NCI-H187 treated with DMSO at 0.1 percent for 48 hours (cell line): Measurements from ENCODE around the gene MAP3K6.
A peak's percentile ranks its signal among the peaks of the same experiment; 100 is the strongest.

Experiments
- DNase-seq: peaks from one replicate; lab custom pipeline; 2025; lab: John Stamatoyannopoulos, UW

Gene MAP3K6

DNA sequence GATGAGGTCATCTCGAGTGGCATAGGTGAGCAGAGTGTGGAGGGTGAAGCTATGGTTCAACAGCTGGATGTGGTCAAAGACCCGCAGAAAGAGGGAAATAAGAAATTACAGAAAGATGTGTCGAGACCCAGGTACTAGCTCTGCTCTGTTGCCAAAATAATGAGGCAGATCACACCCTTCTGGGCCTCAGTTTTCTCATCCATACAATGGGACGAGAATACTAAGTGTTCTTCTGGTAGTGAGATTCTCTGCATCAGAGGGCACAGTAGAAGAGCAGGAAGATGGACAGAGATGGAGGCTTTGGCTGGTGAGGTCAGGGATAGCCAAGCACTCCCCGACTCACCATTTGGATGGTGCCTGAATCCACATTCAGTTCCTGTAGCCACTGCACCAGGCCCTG is 11.1 kb downstream of the MAP3K6 start:
- DNase-seq: no peak

DNA sequence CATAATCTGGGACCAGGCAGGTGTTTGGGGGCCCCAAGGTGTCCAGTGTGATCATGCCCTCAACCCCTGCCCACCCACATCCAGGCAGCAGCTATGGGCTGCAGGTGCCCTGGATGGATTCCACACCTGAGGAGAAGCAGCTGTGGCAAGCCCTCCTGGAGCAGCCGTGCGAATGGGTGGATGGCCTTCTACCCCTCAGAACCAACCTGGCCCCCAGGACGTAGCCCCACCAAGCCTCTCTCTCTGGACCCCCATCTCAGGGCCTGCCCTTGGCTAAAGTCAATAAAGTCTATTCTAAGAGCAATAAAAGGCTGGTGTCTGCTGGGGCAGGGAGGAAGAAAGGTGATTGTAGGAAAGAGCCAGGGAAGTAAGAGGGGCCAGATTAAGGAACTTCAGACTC is 13.1 kb downstream of the MAP3K6 start:
- no peak for DNase-seq

DNA sequence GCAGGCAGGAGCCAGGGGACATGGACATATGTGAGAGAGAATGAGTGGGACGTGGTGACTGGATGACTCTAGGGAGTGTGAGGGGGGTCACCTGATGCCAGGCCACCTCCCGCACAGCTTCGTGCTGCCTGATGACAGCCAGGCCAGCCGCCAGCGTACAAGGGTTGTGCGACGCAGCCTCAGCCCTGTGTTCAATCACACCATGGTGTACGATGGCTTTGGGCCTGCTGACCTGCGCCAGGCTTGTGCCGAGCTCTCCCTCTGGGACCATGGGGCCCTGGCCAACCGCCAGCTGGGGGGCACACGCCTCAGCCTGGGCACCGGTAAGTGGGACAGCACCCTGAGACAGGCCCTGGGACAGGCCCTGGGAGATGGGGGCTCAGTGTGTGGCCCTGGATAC is 13.6 kb downstream of the MAP3K6 start:
- DNase-seq: no peak

DNA sequence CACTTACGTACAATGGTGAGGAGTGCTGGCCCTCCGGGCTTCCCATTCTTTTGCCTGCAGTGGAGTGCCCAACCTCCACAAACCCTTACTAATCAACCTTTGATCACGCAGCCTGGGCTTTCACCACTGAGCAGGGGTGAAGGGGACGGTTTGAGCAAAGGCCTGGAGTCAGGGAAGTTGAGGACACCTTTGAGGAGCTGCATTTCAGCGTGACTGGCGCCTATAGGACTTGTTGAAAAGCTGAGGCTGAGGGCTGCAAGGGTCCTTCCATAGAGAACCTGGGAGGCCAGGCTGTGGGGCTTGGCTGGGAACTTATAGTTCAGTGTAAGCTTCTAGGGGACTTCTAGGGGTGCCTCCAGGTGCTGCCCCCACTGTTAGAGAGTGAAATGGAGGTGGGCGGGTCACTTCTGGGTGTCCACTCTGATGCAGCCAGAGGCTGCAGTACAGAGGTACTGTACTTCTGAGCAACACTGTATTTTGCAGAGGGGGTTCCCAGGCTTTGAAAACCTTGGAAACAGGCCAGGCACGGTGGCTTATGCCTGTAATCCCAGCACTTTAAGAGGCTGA is 15.1 kb downstream of the MAP3K6 start:
- no peak for DNase-seq

DNA sequence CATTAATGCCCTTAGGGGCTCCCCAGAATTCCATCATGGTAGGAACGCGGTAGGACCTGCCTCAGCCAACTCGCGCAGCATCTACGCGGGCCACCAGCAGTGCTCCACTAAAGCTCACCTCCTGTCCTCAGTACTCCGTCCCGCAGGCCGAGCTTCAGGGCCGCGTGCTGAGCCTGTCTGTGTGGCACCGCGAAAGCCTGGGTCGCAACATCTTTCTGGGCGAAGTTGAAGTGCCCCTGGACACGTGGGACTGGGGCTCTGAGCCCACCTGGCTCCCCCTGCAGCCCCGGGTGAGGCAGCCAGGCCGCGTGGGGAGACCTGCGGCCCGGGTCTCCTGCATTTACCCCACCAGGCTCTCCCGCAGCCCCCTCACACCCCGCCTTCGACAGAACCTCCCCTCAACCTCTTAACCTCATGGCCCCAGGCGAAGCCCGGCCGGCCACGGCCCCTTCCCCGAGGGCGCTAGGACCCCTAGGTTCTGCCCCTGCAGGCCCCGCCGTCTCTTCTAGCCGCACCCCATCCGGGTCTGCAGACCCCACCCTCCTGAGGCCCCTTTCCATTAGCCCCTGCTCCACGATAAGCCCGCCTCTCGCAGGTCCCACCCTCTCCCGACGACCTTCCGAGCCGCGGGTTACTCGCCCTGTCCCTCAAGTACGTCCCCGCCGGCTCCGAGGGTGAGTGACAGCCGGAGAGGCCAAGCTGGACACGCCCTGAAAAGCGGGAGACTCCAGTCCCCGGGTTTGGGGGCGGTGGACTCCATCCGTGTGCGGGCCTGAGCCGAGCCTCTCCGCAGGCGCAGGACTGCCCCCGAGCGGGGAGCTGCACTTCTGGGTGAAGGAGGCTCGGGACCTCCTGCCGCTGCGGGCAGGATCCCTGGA is 15.9 kb downstream of the MAP3K6 start:
- DNase-seq: no peak

DNA sequence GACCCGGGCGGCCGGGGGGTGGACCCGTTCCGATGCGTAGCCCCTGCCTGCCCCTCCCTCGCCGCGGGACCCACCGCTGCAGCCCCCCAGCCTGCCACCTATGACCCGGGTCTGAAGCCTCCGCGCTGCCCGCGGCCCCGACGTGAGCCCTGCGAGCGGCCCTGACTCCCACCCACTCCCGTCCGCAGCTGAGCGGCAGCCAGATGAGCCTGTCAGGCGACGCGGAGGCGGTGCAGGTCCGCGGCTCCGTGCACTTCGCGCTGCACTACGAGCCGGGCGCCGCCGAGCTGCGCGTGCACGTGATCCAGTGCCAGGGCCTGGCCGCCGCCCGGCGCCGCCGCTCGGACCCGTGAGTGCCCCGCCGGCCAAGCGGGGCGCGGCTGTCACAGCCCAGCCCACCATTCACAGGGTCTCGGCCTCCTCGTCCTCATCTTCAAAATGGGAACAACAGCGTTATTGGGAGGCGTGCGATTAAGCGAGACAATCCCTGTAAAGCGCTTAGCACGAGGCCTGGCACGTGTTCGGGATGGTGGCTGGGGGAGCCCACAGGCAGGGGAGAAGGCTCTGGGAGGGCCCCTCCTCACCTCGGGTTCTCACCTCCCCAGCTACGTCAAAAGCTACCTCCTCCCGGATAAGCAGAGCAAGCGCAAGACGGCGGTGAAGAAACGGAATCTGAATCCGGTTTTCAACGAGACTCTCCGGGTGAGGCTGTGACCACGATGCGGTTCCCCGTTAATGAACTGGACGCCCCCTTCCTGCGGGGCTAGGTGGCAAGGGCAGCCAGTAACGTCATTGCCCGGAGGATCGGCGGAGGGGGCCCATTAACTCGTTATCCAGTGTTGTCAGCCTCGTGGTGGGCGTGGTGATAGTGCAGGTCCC is 16.7 kb downstream of the MAP3K6 start:
- no peak for DNase-seq

DNA sequence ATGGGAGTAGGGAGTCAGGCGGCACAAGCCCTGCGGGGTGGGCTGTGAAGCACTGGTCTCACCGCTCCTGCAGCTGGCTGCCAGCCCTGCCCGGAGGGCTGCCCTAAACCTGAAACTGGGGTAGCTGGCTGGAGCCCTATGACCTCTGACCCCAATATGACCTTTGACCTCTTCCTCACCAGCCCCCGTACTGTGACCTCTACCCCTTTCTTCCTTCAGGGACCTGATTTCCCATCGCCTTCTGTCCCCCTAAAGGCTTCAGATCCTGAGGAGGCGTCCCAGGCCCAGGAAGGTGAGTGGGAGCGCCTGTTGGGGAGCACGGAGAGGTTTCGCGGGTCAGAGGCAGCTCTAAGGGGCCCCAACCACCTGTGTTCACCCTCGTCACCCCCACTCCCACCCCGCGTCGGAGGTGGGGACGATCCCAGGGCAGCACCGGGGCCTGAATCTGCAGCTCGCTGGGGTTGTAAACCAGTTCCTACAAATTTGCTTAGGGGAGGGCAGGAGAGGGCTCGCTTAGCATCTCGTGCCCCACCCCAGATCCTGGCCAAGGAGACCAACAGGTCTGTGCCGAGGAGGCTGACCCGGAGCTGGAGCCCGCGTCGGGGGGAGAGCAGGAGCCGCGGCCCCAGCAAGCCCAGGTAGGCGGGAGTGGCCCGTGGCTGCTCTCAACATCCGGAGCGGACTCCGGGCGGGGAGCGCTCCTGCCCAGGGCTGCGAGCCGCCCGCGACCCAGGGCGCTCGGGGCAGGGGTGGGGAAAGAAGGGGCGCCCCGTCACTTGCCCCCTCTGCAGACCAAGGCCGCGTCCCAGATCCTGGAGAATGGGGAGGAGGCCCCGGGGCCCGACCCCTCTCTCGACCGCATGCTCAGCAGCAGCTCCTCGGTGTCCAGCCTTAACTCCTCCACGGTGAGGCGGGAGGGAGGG is 17.6 kb downstream of the MAP3K6 start:
- peak; percentile 14 for DNase-seq

DNA sequence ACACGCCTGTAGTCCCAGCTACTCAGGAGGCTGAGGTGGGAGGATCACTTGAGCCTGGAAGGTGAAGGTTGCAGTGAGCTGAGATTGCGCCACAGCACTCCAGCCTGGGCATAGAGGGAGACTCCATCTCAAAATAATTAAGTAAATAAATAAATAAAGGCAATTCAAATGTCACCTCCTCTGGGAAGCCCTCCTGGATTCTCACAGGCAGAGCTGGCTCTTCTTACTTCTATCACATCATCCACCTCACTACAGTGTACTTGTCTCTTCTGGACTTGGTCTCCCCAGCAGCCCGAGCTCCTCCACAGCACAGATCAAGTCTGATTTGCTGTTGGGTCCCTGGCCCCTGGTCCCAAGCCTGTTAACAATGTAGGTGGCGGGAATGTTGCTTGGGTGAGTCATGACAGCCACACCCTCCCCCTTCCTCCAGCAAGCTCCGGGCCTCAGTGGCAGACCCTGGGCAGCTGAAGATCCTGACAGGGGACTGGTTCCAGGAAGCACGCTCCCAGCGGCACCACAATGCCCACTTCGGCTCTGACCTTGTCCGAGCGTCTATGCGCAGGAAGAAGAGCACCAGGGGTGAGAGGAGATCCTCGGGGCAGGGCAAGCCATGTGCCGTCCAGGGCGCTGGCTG is 19.7 kb downstream of the MAP3K6 start:
- no peak for DNase-seq

DNA sequence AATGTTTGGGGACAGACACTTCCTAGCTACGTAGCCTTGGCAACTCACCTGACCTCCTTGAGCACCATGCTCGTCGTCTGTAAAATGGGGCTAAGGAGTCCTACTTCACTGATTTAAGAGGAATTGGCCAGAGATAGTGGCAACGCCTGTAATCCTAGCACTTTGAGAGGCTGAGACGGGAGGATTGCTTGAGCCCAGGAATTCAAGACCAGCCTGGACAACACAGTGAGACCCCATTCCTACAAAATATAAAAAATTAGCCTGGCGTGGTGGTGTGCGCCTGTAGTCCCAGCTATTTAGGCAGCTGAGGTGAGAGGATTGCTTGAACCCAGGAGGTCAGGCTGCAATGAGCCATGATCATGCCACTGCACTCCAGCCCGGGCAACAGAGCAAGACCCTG is 20.4 kb downstream of the MAP3K6 start:
- no peak for DNase-seq

DNA sequence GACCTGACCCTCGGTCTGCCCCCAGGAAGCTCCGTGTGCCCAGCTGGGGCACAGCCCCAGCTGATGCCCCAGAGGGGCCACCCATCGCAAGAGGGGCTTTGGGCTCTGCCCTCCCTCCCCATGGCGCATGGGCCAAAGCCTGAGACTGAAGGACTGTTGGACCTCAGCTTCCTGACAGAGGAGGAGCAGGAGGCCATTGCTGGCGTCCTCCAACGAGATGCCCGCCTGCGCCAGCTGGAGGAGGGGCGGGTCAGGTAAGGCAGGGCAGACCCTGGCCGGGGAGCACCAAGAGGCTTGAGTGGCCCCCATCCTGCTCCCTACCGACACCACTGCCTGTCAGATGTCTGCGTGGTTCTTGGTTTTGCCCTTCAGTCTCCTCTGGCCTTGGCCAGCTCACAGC is 21.5 kb downstream of the MAP3K6 start:
- no peak for DNase-seq

DNA sequence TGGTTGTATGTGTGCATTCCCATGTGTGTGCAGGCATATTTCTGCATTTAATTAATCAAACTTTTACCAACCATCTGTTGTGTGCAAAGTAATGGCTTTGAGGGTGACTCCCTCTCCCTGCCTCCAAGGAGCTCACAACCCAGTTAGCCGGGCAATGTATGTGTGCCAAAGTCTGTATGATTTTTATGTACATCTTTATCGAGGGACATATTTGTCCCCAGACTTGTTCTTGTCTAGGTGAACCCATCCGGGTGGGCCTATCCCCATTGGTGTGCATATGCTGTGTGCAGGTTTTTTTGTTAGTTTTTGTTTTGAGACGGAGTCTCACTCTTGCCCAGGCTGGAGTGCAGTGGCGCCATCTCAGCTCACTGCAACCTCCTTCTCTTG is 23.1 kb downstream of the MAP3K6 start:
- DNase-seq: no peak

DNA sequence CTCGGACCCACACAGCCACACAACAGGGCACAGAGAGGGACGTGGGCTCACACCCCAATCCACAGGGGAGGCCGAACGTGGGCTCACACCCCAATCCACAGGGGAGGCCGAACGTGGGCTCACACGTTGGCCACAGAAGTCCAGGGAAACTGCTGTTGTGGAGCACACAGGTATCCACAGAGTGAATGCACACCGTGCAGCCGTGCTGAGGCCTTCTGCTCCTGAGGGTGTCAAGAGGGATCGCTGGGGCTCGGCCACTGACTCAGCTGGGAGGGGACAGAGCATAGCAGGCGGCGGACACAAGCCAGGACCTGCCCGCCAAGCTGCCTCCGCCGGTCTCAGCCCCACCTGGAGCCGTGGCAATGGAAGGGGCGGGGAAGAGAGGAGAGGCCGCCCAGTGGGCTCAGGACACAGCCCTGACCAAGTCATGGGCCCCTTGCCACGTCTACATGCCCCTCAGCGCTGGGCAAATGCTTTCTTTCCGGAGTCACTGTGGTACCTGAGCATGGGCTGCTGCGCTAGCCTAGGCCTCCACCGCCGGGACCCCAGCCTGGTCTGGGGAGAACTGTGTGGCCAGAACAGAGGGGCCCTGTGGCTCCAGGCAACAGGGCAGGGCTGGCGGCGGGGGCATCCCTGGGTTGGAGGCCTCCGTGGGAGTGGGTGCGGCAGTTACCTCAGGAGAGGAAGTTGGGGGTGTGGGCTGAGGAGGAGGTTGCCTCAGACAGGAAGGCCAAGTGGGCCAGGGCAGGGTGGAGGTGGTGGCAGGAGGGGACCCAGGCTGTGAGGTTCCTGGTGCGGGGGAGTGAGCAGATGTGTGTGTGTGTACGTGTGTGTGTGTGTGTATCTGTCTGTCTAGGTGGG is 23.8 kb downstream of the MAP3K6 start:
- DNase-seq: peak; percentile 26

DNA sequence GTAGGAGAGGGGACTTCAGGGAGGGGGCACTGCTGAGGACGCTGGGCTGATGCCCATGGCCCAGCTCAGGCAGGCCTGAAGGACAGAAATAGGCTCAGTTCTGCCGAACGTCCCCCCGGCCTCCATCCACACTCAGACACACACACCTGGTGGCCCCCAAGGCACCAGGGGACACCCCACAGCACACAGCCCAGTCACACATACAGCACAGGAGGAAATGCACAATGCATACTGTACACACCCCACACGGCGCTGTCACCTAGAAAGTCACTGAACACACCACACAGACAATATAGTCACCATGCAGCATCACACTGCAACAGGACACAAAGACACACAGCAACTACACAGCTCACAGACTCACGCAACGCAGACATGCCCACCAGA is 24.4 kb downstream of the MAP3K6 start:
- DNase-seq: no peak

DNA sequence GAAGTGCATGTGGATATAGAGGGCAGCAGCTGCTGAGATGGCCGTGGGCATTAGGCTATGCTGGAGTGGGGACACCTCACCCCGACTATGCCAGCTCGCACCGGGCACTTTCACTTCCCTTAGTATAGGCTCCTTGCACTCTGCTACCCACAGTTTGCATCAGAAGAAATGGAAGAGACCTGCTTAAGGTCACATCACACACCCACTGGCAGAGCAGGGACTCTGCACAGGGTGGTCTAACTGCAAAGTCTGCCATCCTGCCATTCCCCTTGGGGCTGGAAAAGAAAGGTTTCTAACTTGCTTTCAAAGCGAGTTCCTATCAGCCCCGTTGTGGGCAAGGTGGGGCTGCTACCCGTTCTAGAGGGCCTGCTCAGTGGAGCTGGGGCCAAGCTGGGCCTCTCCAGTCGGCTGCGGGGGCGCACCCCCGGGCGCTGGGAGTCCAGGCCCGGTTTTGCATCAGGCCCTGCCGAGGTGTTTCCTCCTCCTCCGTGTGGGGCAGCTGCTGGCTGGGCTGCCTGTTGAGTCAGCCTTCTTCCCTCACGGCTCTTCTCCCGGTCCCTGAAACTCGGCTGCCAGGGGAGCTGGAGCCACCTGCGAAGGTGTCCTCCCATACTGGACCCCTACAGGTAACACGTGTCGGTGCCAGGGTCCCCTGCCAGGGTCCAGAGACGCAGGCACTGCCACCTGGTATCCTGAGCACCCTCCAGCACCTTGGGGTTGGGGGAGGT is 25.1 kb downstream of the MAP3K6 start, which contains the start of gene SYTL1:
Gene SYTL1, plus strand, starts transcription at position 498 of the 728 bp plus-strand sequence. CDS start 3,313 bp downstream, outside the sequence.
- DNase-seq: peak; percentile 64

DNA sequence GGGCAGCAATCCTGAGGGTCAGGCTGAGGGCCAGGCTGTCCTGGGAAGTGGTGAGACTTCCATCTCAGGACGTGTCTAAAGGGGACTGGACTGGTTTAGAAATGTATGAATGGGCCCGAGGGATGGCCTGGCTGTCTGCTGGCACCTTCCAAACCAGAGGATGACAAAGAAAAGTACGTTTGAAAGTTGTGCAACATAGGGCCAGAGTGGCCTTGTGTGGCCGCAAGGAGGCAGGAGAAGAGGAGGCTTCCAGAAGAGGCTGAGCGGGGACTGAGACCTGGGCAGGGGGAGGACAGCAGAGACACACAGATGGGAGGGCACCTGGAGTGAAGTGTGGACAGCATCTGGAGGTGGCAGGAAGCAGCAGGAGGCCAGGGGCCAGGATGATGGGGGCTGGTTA is 27.5 kb downstream of the MAP3K6 start:
- no peak for DNase-seq

DNA sequence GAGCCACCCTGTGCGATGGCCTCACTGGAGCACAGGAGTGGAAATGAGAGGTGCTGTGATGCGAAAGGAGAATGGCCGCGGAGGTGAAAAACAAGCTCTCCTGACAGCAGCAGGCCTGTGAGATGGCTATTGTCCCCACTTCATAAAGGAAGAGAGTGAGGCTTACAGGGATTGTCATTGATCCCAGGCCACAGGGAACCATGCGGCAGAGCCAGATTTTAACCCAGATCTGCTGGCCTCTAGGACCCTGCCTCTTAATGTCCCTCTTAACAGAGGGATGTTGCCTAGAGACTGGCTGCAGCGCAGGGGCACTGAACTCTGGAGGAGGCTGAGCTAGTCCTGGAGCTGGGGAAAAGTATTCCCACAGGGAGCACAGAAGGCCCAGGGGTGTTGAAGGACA is 28.0 kb downstream of the MAP3K6 start:
- DNase-seq: no peak

DNA sequence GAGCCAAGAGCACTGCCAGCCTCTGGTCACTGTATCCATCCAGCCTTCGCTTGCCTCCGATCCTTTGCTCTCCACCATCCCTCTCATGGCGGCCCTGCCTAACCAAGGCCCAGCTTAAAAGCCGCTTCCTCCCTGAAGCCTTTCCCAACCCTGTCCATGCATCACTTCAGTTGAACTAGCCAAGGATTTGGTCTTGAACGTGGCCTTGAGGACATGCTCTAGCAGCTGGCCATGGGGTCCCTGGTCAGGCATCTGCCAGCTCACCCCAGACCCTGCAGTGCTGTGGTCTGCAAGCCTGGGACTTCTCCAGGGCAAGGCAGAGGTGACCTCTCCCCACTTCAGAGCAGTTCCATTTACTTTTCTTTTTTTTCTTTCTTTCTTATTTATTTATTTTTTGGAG is 30.0 kb downstream of the MAP3K6 start:
- DNase-seq: no peak

DNA sequence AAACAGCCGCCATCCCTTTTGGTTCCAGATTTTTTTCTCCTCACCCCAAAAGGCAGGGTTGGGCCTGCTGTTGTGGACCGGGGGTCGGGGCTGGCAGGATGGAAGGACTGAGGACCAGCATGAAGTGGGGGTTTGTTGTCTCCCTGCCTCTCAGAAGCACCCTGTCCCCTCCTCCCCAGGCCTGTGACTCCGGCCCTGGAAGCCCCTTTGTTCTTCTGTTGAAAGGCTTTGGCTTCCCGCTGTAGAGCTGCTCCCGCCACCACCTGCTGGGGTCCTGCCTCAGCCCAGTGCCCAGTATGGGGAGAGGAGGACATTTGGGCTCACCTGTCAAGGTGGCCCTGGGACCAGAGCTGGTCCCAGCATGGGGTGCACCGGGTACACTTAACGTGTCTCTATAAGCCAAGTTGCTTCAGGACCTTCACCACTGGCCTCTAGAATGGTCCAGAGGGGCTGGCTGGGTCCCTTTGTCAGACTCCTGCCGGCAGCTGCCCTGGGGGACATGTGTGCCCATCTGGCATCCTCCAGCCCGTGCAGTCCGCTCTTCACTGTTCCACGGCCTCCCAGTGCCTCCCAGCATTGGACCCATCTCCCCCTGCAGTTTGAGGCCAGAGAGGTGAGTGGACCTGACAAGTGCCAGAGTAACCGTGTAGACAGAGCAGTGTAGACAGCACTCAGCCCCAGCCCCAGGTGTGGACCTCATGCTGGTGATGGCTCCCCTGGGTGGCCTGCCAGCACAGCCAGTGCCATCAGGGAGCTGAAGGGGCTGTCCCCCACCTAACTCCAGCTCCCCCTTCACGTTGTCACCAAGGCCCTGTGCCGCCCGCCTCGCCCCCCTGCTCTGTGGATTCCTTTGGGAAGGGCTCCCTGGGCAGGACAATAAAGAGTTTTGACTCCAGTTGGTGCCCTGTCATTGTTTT is 31.0 kb downstream of the MAP3K6 start:
- DNase-seq: no peak
